Trophoblast cell (in vitro differentiated cells and primary cell): ENCODE data around the gene DOCK11.

ENCODE experiments used
- DNase-seq, 2 donors: peaks; one replicate each; pipeline ENCODE4 v3.0.0-alpha.2; 2016
- H2AFZ ChIP-seq: 2 replicates; pipeline ENCODE4 v1.6.1; 2013; ENCODE audit warnings: low read length, moderate library complexity, mild to moderate bottlenecking; ENCODE audit not compliant: insufficient read depth, poor library complexity
- H2AK5ac ChIP-seq: 2 replicates; pipeline ENCODE4 v1.6.1; 2013; ENCODE audit warnings: mild to moderate bottlenecking, low read length
- H2BK120ac ChIP-seq: 2 replicates; pipeline ENCODE4 v1.6.1; 2013; ENCODE audit warnings: low read length, mild to moderate bottlenecking, moderate library complexity; ENCODE audit not compliant: insufficient read depth, poor library complexity
- H2BK12ac ChIP-seq: 2 replicates; pipeline ENCODE4 v1.6.1; 2013; ENCODE audit warnings: mild to moderate bottlenecking, low read length, moderate library complexity
- H2BK5ac ChIP-seq: 2 replicates; pipeline ENCODE4 v1.6.1; 2013; ENCODE audit warnings: low read length, low read depth, moderate library complexity, mild to moderate bottlenecking; ENCODE audit not compliant: poor library complexity
- H3K14ac ChIP-seq: 2 replicates; pipeline ENCODE4 v1.6.1; 2013; ENCODE audit warnings: mild to moderate bottlenecking, low read length
- H3K18ac ChIP-seq: 2 replicates; pipeline ENCODE4 v1.6.1; 2013; ENCODE audit warnings: mild to moderate bottlenecking, low read length
- H3K23ac ChIP-seq: 2 replicates; pipeline ENCODE4 v1.6.1; 2013; ENCODE audit warnings: low read length
- H3K27ac ChIP-seq: 2 replicates; pipeline ENCODE4 v1.5.1; 2013; ENCODE audit warnings: low read depth, mild to moderate bottlenecking, inconsistent platforms, low read length, moderate library complexity
- H3K27me3 ChIP-seq: 2 replicates; pipeline ENCODE4 v1.6.1; 2013; ENCODE audit warnings: inconsistent platforms, mild to moderate bottlenecking, low read length, moderate library complexity; ENCODE audit not compliant: insufficient read depth
- H3K36me3 ChIP-seq, 2 experiments: 1 replicate in 1 of 2; 2 replicates in 1 of 2; pipeline ENCODE4 v1.6.1; 2013; ENCODE audit warnings: low read length in 2 of 2, mild to moderate bottlenecking in 2 of 2, moderate library complexity in 1 of 2; ENCODE audit not compliant: insufficient read depth in 2 of 2, control insufficient read depth in 1 of 2
- H3K4ac ChIP-seq: 2 replicates; pipeline ENCODE4 v1.6.1; 2013; ENCODE audit warnings: low read depth, mild to moderate bottlenecking, low read length, moderate library complexity
- H3K4me1 ChIP-seq, 2 experiments: 1 replicate in 1 of 2; 2 replicates in 1 of 2; pipeline ENCODE4 v1.6.1; 2013; ENCODE audit warnings: low read length in 2 of 2, mild to moderate bottlenecking in 2 of 2, moderate library complexity in 1 of 2; ENCODE audit not compliant: insufficient read depth in 2 of 2, control insufficient read depth in 1 of 2
- H3K4me2 ChIP-seq: 2 replicates; pipeline ENCODE4 v1.6.1; 2013; ENCODE audit warnings: inconsistent platforms, mild to moderate bottlenecking, low read length, moderate library complexity
- H3K4me3 ChIP-seq: 2 replicates; pipeline ENCODE4 v1.5.1; 2013; ENCODE audit warnings: mild to moderate bottlenecking, low read depth, low read length, inconsistent platforms
- H3K79me1 ChIP-seq: one replicate; pipeline ENCODE4 v1.6.1; 2013; ENCODE audit warnings: low read length
- H3K79me2 ChIP-seq: 2 replicates; pipeline ENCODE4 v1.6.1; 2013; ENCODE audit warnings: low read length, mild to moderate bottlenecking; ENCODE audit not compliant: control insufficient read depth, insufficient read depth, poor library complexity
- H3K9ac ChIP-seq: 2 replicates; pipeline ENCODE4 v1.6.1; 2013; ENCODE audit warnings: mild to moderate bottlenecking, low read length
- H3K9me3 ChIP-seq: 2 replicates; pipeline ENCODE4 v1.6.1; 2013; ENCODE audit warnings: low read depth, mild to moderate bottlenecking, control low read depth, inconsistent platforms, low read length; ENCODE audit not compliant: insufficient read depth
- H4K12ac ChIP-seq: 2 replicates; pipeline ENCODE4 v1.6.1; 2013; ENCODE audit warnings: low read depth, mild to moderate bottlenecking, low read length, moderate library complexity
- H4K8ac ChIP-seq: 2 replicates; pipeline ENCODE4 v1.6.1; 2013; ENCODE audit warnings: low read depth, mild to moderate bottlenecking, low read length, moderate library complexity
- H4K91ac ChIP-seq: one replicate; pipeline ENCODE4 v1.6.1; 2013; ENCODE audit warnings: low read depth, mild to moderate bottlenecking, low read length, moderate library complexity
- WGBS: extraction: QIAGEN DNeasy Blood & Tissue Kit; methylation state at CpG from one replicate; pipeline ENCODE4 v1.1.7; 2013; ENCODE audit warnings: missing lambda C conversion rate; ENCODE audit not compliant: insufficient read length, insufficient coverage; ENCODE audit errors: extremely low coverage; 5-methylcytosine and 5-hydroxymethylcytosine counted together

The DOCK11 gene

DNA sequence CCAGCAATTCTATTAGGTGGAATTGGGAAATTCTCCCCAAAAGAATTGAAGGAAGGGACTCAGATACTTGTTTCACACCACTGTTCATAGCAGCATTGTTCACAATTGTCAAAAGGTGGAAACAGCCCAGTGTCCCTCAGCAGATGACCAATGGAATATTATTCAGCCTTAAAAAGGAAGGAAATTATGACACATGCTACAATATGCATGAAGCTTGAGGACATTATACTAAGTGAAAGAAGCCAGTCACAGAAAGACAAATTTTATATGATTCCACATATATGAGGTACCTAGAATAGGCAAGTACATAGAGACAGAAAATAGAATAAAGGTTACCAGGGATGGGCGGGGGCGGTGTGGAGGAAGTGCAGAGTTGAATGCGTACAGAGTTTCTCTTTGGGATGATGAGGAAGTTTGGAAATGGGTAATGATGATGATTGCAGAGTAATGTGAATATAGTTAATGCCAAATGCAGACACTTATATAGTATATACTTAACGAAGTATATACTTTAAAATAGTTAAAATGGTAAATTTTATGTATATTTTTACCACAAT is 29.6 kb downstream of the DOCK11 start:
- DNase-seq = no peak
- Histone ChIP-seq H4K8ac (no peak overlapping the region), H3K27me3 (no peaks in the 10 kb centered on the region), H3K4me2 (no peak overlapping the region), H3K27ac (no peak overlapping the region), H3K36me3 (no peaks in the 10 kb centered on the region), H4K12ac (no peak overlapping the region), H3K23ac (no peak overlapping the region), H3K4me1 (no peaks in the 10 kb centered on the region), H3K18ac (no peak overlapping the region), H3K79me2 (no peaks in the 10 kb centered on the region), H3K4ac (no peak overlapping the region), H2AK5ac (no peak overlapping the region), H3K9ac (no peak overlapping the region), H3K9me3 (no peaks in the 10 kb centered on the region), H4K91ac (no peak overlapping the region), H2BK5ac (no peak overlapping the region), H3K14ac (no peak overlapping the region), H3K4me3 (no peak overlapping the region), H2AFZ (no peak overlapping the region), H2BK120ac (no peak overlapping the region), H2BK12ac (no peak overlapping the region), H3K79me1 (no peaks in the 10 kb centered on the region)
- no CpG with 5 or more reads among the region's 4 CpGs for WGBS

GRCh38 chrX:118526149-118526548 is 30.5 kb downstream of the DOCK11 start:
- Histone ChIP-seq H3K79me2 (no peaks in the 10 kb centered on the region), H3K14ac (no peak overlapping the region), H2AFZ (no peak overlapping the region), H3K36me3 (no peaks in the 10 kb centered on the region), H3K4ac (no peak overlapping the region), H3K9me3 (no peaks in the 10 kb centered on the region), H3K27me3 (no peaks in the 10 kb centered on the region), H3K27ac (no peak overlapping the region), H4K8ac (no peak overlapping the region), H3K4me1 (no peaks in the 10 kb centered on the region), H3K4me3 (no peak overlapping the region), H2BK5ac (no peak overlapping the region), H2BK120ac (no peak overlapping the region), H3K18ac (no peak overlapping the region), H2BK12ac (no peak overlapping the region), H3K79me1 (no peaks in the 10 kb centered on the region), H3K4me2 (no peak overlapping the region), H2AK5ac (no peak overlapping the region), H3K23ac (no peak overlapping the region), H4K12ac (no peak overlapping the region), H4K91ac (no peak overlapping the region), H3K9ac (no peak overlapping the region)
- no CpG with 5 or more reads among the region's 4 CpGs for WGBS
- no peak for DNase-seq

DNA sequence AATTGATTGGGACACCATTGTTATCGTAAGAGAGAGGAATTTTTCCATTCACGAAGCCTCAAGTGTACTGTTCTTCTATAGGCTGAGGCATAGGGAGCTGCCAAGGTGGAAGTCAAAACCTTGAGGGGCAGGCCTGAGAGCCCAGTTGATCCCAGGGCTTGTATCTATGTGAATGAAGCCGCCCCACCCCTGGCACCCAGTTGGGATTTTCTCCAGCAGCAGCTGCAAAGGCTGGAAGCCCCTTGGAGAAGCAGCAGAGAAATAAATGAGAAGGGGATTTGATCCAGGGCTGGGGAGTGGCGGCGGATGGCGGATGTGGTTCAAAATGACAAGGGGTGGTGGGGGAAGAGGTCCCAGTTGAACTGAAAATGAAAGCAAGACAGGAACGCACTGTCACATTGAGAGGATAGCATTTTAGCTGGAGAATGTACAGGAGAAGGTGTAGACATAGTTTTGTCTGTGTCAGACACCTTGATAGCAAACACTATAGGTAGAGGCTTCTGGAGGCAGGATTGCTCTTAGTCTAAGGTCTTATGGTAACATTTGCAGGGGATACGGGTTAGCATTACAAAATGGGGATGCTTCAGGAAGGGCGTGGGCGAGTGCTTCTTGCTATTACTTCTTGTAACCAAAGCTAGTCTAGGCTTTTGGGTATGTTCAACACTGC is 32.6 kb downstream of the DOCK11 start:
- H3K4me3 ChIP-seq = no peak overlapping the region
- H2AFZ ChIP-seq = no peak overlapping the region
- no CpG with 5 or more reads among the region's 10 CpGs for WGBS

DNA sequence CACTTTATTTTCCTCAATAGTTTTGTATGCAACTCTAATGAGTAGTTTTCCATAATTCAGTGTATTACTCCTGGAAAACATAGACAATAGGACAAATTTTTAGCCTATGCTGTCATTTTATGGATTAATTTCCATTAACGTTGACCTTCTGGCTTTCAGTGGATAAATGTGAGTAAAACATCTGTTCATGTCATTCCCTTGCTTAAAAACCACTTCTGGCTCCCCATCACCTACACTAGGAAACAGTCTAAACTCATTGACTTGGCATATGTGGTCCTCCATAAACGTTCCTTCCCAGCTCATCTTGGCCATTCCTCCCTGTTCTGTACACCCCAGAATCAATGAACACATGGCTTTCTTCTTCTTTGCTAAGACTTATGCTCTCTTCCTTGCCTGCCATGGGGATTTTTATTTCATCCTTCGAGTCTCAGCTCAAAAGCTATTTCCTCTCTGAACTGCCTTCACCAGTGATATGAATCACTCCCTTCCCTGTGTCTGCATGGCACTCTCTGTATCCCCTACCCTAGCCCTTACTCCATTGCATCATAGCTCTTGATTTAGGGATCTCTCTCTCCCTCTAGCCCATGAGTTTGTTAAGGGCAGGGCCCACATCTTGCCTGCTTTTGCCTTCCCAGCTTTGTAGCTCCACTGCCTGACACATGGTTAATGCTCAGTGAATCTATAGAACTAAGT is 34.8 kb downstream of the DOCK11 start:
- Histone ChIP-seq H3K4me2 (no peak overlapping the region), H3K4ac (no peak overlapping the region), H2AK5ac (no peak overlapping the region), H3K4me3 (no peak overlapping the region), H4K8ac (no peak overlapping the region), H4K91ac (no peak overlapping the region), H3K79me2 (no peaks in the 10 kb centered on the region), H2BK120ac (no peak overlapping the region), H2BK5ac (no peak overlapping the region), H3K14ac (no peak overlapping the region), H3K9me3 (no peaks in the 10 kb centered on the region), H2BK12ac (no peak overlapping the region), H3K27me3 (no peaks in the 10 kb centered on the region), H3K18ac (no peak overlapping the region), H4K12ac (no peak overlapping the region), H3K79me1 (no peaks in the 10 kb centered on the region), H2AFZ (no peak overlapping the region), H3K36me3 (no peaks in the 10 kb centered on the region), H3K27ac (no peak overlapping the region), H3K23ac (no peak overlapping the region), H3K9ac (no peak overlapping the region), H3K4me1 (no peaks in the 10 kb centered on the region)
- no peak for DNase-seq
- no CpG with 5 or more reads among the region's 3 CpGs for WGBS

More for the DNA sequence above, 32.6 kb downstream of the DOCK11 start:
- Histone ChIP-seq H3K9ac (no peak overlapping the region), H3K36me3 (no peaks in the 10 kb centered on the region), H2AK5ac (no peak overlapping the region), H4K8ac (no peak overlapping the region), H2BK12ac (no peak overlapping the region), H3K14ac (no peak overlapping the region), H2BK5ac (no peak overlapping the region), H3K4ac (no peak overlapping the region), H2BK120ac (no peak overlapping the region), H3K27ac (no peak overlapping the region), H3K18ac (no peak overlapping the region), H3K79me1 (no peaks in the 10 kb centered on the region), H3K4me1 (no peaks in the 10 kb centered on the region), H4K12ac (no peak overlapping the region), H3K9me3 (no peaks in the 10 kb centered on the region), H3K4me2 (no peak overlapping the region), H3K79me2 (no peaks in the 10 kb centered on the region), H3K27me3 (no peaks in the 10 kb centered on the region), H4K91ac (no peak overlapping the region), H3K23ac (no peak overlapping the region)
- DNase-seq = peak in 1 of 2 donors; percentile 9
